GM21423 (cell line): ENCODE data around the gene BRICD5.

ENCODE experiments used
- ATAC-seq: cut with Tn5 transposase; IDR thresholded peaks from one replicate; pipeline ENCODE4 v1.9.1; 2021; ENCODE audit warnings: mild to moderate bottlenecking, moderate library complexity; ENCODE audit not compliant: unreplicated experiment

Gene BRICD5

DNA sequence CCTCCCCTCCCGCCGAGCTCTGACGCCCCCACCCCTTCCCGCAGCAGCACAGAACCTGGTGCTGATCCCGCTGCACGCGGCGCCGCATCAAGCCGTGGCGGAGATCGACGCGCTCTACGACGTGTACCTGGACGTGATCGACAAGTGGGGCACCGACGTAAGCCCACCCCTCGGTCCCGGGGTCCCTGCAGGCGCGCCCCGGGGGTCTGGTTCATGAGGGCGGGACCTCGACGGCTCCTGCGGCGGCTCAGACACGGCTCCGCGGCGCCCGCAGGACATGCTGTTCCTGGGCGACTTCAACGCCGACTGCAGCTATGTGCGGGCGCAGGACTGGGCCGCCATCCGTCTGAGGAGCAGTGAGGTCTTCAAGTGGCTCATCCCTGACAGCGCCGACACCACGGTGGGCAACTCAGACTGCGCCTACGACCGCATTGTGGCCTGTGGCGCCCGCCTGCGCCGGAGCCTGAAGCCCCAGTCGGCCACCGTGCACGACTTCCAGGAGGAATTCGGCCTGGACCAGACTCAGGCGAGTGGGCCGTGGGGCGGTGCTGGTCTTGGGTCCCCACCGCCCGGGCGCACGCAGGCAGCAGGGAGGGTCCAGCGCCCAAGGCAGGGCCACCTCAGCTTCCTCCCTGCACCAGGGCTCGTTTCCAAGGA lies 27.0 kb upstream of the BRICD5 start:
- no peak for ATAC-seq

DNA sequence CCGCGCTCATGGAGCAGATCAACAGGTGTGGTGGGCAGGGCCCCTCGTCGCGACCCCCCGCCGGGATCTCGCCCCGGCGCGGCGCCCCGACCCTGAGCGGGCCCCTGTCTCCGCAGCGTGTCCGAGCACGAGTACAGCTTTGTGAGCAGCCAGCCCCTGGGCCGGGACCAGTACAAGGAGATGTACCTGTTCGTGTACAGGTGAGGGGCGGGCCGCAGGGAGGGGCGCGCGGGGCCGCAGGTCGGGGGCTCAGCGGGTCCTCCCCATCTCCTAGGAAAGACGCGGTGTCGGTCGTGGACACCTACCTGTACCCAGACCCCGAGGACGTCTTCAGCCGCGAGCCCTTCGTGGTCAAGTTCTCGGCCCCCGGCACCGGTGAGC lies 26.4 kb upstream of the BRICD5 start:
- ATAC-seq, result no peak

DNA sequence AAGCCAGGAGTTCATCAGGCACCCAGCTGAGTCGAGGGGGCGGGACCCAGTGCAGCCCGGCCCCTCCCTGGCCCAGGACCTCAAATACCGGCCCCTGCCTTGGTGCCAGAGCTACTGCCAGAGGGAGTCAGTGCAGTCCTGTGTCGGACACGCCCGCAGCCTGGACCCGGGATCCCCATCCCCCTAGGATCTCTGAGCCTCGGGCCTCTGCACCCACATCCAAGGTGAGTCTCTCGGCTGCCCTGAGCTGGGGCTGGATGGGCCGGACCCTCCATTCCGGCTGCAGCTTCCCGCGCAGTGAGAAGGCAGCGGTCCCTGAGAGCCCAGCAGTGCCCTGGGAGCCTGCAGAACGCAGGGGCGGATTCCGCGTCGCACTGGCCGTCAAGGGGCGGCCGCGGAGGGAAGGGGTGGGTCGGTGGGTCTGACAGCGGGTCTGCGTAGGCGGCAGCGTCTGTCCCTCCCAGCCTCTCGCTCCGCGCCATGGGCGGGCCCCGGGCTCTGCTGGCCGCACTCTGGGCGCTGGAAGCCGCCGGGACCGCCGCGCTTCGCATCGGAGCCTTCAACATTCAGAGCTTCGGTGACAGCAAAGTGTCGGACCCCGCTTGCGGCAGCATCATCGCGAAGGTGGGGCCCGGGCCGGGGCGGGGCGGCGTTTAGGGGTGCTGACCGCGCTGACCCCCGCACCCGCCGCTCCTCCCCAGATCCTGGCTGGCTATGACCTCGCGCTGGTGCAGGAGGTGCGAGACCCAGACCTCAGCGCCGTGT lies 25.9 kb upstream of the BRICD5 start, which contains the start of gene DNASE1L2:
DNASE1L2 (plus strand) TSS at position 108 of the 765 bp plus-strand sequence; CDS start at position 481, 373 bp downstream.
- ATAC-seq, result no peak

DNA sequence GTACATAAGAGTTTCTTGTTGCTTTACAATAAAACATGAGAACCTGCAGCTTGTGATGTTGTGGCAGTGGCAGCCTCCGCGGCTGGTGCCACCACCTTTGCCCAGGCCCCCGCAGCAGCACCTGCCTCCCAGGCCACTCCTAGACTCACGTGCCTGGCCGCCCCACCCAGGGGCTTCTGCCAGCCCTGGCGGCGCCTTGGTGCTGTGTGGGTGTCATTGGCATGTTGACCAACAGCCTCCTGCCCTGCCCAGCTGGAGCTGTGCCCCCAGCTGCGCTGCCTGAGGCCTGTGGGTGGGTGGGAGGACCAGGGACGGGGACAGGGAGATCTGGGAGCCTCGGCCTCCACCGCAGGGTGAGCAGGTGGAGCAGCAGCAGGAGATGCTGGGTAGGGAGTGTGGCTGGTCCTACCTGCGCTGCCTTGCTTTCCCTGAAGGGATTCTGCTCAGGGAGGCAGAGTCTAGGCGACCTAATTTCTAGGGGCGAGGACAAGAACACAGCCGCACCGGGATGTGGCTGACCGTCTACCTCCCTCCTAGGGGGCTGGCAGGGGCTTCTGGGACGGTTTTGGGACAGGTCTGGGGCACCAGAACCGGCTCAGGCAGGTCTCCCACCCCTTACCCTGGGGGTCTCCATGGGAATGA lies 25.2 kb upstream of the BRICD5 start:
- ATAC-seq, result no peak

DNA sequence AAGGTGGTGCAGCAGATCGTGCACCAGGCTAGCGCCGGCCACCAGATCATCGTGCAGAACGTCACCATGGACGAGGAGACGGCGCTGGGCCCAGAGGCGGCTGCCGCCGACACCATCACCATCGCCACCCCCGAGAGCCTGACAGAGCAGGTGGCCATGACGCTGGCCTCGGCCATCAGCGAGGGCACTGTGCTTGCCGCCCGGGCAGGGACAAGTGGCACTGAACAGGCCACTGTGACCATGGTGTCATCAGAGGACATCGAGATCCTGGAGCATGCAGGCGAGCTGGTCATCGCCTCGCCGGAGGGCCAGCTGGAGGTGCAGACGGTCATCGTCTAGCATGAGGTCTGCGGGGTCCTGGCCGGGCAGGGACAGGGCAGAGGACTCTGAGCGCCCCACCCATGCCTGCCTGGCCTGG lies 24.6 kb upstream of the BRICD5 start:
- ATAC-seq, result no peak

DNA sequence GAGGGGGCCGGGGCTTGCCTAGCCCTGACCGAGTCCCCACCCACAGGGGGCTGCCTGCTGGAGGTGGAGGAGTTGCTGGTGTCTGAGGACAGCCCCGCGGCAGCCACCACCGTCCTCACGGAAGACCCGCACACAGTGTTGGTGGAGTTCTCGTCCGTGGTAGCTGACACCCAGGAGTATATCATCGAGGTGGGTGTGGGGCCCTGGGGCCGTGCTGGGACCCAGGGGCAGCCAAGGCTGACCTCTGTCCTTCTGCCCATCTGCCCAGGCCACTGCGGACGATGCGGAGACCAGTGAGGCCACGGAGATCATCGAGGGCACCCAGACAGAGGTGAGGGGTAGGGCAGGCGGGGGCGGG lies 24.1 kb upstream of the BRICD5 start:
- no peak for ATAC-seq

DNA sequence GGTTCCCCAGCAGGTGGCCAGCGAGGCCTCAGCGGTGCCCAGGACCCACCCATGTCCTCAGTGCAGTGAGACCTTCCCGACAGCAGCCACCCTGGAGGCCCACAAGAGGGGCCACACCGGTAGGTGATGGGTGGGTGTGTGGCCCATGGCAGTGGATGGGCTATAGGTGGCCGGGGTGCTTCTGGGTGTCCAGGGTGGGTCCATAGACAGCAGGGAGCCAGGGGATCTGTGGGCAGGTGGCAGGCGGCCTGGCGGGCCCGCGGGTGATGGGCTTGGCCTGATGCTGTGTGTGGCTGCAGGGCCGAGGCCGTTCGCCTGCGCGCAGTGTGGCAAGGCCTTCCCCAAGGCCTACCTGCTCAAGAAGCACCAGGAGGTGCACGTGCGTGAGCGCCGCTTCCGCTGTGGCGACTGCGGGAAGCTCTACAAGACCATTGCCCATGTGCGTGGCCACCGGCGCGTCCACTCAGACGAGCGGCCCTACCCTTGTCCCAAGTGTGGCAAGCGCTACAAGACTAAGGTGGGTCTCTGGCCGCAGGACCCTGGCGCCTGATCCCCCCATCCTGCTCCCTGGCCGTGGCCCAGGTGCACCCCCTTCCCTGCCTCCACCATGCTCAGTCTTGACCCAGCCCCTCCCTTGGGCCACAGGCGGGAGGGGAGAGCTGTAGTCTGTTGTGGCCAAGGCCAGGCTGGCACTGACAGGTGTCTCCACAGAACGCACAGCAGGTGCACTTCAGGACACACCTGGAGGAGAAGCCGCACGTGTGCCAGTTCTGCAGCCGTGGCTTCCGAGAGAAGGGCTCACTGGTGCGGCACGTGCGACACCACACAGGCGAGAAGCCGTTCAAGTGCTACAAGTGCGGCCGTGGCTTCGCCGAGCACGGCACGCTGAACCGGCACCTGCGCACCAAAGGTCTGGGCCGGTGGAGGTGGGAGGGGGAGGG lies 23.5 kb upstream of the BRICD5 start:
- no peak for ATAC-seq

DNA sequence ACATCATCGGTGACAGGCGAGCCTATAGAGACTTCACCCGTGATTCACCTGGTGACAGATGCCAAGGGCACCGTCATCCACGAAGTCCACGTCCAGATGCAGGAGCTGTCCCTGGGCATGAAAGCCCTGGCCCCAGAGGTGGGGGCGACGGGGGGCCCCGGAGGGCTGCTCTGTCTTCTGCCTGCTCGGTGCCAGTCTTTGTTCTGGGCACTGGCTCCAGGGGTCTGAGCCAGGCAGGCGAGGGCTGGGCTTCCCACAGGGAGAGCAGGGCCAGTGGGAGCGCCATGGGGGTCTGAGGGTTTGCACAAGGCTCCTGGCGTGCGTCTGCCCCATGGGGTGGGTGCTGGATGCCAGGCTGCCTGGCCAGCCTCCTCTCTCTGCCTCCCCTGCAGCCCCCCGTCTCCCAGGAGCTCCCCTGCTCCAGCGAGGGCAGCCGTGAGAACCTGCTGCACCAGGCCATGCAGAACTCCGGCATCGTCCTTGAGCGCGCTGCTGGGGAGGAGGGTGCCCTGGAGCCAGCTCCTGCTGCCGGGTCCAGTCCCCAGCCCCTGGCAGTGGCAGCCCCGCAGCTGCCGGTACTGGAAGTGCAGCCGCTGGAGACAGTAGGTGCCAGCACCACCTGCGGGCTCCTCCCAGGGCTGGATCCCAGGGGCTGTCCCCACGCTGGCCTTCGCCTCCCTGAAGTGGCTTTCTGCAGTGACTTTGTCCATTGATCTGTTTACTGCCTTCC lies 22.5 kb upstream of the BRICD5 start:
- no peak for ATAC-seq

DNA sequence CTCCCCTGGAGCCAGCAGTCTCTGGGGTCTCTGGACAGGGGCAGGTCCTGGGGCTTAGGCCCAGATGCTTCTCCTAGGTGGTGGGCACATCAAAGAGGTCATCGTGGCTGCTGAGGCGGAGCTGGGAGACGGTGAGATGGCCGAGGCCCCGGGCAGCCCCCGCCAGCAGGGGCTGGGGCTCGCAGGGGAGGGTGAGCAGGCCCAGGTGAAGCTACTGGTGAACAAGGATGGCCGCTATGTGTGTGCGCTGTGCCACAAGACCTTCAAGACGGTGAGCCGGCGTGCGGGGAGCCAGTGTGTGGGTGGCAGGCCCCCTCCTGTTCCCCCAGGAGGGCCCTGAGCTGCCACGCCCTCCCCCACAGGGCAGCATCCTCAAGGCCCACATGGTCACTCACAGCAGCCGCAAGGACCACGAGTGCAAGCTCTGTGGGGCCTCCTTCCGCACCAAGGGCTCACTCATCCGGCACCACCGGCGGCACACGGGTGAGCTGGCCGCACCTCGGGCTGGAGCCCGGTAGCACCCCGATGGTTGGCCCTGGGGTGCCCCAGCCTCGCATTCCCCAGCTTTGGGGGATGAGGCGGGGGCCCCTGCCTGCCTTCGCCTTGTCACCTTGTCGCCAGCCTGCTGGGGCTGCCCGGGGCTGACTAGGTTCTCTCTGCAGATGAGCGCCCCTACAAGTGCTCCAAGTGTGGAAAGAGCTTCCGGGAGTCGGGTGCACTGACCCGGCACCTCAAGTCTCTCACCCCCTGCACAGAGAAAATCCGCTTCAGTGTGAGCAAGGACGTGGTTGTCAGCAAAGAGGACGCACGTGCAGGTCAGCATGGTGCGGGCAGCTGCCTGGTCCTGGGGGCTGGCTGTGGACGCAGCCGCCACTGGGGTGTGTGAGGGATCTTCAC lies 21.7 kb upstream of the BRICD5 start:
- ATAC-seq, result no peak

DNA sequence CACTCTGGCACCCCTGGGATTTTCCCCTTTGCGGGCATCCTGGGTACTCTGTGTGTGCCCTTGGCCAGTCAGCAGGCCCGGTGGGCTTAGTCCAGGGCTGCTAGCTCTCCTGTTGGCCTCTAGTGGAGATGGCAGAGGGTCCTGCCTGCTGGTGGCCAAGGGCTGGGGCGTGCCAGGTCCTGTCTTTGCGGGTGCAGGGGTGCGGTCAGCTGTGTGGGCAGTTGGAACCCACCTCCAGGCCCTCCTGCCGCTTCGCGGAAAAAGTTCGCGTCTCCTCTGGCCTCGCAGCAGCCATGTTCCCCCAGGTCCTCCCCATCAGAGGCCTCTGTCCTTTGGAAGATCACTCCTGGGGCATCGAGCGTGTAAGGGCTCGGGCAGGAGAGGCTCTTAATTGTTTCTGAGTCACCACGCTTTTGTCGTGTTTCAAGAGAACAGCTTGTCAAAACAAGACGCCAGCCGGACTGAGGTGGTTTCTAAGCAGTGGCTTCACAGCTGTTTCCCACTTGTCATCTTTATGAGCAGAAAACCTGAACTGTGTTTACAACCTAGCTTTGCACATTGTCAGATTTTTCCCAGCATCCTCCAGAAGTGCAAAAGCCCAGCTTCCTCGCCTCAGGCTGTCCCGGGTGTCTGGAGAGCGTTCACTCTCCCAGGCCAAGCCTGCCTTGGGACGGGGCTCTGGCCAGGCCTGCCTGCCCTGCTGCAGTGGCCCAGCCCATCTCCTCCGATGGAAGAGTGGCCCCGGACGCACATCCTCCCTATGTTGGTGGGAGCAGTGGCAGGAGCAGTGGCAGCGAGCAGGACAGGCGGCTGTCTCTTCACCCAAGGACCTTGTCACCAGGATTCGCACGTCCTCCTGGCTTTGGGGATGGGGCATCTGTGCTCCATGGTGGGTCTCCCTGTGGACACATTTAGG lies 20.6 kb upstream of the BRICD5 start:
- ATAC-seq, result no peak

DNA sequence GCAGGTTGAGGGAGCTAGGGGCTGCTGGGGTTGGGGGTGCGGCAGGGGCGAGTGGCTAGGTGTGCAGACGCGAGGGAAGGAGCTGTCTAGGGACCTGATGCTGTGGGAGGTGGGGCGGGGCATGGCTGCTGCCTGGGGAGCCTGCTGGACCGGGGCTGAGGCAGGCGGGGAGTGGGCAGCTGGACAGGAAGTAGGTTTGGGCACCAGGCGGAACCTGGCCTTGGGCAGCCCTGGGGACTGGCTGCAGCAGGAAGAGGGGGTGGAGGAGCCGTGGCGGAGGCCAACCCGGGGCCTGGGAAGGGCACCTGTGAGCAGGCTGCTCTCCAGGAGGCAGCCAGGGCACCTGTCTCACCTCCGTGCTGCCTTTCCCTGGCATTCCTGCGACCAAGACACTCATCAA lies 19.7 kb upstream of the BRICD5 start:
- no peak for ATAC-seq

DNA sequence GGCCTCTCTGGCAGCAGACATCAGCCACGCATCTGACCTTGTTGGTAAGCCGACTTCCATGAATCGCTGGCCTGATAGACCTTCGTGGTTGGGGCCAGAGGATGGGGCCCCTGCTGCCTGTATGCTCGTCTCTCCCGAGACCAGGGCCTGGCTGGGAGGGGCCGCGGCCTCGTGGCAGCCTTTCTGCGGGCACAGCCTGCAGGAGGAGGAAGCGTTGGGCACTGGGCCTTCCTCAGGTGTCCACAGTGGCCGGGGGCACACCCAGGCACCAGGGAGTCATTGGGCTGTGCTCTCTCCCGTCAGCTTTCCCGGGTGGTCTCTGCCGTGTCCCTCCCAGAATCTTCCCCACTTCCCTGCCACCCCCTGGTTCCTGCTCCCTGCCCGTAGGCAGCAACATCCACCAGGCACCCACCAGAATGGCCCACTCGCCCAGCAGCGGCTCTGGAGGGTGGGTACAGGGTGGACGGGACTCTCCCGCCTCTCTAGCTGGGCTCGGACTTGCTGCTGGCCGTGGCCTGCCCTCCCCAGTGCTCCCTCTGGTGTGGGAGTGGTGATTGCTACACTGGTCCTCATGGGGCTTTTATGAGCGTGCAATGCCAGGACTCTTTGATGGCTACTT lies 19.1 kb upstream of the BRICD5 start:
- no peak for ATAC-seq

DNA sequence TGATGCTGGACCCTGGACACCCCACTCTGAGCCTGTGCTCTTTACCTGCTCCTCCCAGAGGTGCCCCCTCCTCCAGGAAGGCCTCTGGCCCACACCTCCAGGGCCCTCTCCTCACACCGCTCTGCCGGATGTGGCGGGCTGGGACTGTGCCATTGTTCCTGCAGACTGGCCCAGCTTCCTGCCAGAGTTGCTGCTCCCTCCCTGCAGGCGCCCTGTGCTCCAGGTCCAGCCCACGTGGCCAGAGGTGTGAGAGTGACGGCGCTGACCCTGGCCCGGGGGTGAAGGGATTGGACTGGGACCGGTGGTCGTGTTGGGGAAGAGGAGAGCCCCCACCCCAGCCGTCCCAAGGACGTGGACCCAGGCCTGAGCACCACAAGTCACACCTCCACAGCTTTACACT lies 18.4 kb upstream of the BRICD5 start:
- no peak for ATAC-seq

DNA sequence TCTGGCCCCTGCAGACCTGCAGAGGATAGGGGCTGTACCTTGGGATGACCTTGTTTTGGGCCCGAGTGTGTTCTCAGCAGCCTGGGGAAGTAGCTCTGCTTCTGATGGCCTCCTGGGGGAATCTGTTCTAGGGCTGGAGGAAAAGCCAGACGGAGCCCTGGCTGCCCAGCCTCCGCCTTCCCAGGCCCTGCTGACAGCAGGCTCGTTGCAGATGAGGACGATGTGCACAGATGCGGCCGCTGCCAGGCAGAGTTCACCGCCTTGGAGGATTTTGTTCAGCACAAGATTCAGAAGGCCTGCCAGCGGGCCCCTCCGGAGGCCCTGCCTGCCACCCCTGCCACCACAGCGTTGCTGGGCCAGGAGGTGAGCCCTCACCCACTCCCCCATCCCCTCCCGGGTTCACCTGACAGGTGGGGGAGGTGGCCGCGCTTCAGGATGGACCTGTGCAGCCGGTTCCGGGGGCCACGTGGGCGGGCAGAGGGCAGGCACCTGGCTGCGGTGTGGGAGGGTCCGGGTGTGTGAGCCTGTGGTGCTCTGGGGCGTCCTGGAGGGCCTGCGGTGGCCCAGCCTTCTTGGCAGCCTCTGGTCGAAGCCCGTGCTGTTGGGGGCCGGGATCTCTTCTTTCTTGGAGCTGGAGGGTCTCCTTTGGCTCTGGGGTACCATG lies 17.6 kb upstream of the BRICD5 start:
- ATAC-seq, result no peak

DNA sequence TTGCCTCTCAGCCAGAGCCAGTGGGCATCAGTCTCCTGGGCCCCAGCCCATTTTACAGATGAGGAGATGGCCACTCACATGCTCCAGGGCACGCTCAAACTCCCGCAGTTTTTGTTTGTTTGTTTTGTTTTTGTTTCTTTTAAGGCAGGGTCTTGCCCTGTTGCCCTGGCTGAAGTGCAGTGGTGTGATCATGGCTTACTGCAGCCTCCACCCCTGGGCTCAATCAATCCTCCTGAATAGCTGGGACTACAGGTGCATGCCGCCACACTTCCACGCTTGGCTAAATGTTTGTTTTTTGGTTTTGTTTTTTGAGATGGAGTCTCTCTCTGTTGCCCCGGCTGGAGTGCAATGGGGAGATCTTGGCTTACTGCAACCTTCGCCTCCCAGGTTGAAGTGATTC lies 16.3 kb upstream of the BRICD5 start:
- no peak for ATAC-seq

DNA sequence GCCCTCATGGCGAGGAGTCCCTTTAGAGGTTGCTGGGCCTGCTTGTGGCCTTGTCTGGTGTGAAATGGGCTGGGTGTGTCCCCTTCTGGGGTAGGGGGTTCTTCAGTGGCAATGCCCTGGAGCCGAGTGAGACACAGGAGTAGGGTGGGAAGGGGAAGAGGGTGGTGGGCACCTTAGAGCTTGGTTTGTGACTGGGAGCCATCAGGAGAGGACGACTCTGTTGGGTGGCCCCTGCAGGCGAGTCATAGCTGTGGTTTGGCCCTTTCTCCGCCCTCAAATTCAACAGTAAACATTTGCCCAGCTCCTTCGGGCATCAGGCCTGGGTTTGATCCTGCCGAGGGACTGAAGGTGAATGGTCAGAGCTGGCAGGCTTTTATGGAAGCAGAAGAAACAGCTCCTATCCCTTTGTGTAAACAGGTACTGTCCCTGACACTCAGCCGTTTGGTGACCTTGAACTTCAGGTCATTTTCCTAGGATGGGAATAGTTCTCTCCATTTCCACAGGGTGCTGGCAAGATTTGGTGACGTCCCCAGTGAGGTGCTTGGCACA lies 15.7 kb upstream of the BRICD5 start:
- ATAC-seq, result no peak

DNA sequence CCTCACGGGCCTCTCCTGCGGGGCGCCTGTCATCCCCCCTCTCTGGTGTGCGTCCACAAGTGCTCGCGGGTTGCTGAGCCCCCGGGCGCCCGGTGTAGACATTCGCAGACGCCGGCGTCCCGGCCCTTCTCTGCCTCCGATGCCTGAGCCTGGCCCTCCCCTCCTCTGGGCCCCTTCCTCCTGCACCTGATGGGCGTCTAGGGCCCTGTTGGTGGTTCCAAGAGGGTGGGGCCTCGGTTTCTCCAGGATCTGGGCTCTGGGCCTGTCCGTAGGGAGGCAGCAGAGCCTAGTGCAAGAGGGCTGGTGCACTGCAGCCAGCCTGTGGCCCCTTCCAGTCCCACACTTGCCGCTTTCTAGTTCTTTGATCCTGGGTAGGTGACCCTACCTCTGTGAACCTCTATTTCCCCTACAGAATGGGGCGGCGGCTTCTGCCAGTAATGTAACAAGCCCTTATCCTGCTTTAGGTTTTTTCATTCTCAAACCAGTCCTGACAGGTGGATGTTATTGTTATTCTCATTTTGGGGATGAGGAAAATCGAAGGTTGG lies 13.4 kb upstream of the BRICD5 start:
- ATAC-seq, result peak; percentile 19
